ENCODE data around the gene IL17REL. TPM values are rescaled to one million over a fixed set of nuclear protein-coding genes. Genes with fewer than 3 reads are reported as not detected.

IL17REL gene
- total RNA-seq, 1 experiment from 2014 or later: 0.24 TPM

GRCh38 chr22:50014655-50015401 lies 2.3 kb upstream of the IL17REL start (continued):
- TF ChIP-seq MAX (CRISPR knock-in tag; IDR thresholded peaks at IDR 0.05) (0 out of 2 replicates have a peak, but pooled peaks have one; percentile 55), ZNF121 (CRISPR knock-in tag; IDR thresholded peaks at IDR 0.05) (no peak), OVOL2 (CRISPR knock-in tag; IDR thresholded peaks at IDR 0.05; ENCODE audit: borderline replicate concordance) (no peak), ESRRA (CRISPR knock-in tag; IDR thresholded peaks at IDR 0.05; ENCODE audit: borderline replicate concordance) (no peak)
- TF ChIP-seq, protein P1, sequence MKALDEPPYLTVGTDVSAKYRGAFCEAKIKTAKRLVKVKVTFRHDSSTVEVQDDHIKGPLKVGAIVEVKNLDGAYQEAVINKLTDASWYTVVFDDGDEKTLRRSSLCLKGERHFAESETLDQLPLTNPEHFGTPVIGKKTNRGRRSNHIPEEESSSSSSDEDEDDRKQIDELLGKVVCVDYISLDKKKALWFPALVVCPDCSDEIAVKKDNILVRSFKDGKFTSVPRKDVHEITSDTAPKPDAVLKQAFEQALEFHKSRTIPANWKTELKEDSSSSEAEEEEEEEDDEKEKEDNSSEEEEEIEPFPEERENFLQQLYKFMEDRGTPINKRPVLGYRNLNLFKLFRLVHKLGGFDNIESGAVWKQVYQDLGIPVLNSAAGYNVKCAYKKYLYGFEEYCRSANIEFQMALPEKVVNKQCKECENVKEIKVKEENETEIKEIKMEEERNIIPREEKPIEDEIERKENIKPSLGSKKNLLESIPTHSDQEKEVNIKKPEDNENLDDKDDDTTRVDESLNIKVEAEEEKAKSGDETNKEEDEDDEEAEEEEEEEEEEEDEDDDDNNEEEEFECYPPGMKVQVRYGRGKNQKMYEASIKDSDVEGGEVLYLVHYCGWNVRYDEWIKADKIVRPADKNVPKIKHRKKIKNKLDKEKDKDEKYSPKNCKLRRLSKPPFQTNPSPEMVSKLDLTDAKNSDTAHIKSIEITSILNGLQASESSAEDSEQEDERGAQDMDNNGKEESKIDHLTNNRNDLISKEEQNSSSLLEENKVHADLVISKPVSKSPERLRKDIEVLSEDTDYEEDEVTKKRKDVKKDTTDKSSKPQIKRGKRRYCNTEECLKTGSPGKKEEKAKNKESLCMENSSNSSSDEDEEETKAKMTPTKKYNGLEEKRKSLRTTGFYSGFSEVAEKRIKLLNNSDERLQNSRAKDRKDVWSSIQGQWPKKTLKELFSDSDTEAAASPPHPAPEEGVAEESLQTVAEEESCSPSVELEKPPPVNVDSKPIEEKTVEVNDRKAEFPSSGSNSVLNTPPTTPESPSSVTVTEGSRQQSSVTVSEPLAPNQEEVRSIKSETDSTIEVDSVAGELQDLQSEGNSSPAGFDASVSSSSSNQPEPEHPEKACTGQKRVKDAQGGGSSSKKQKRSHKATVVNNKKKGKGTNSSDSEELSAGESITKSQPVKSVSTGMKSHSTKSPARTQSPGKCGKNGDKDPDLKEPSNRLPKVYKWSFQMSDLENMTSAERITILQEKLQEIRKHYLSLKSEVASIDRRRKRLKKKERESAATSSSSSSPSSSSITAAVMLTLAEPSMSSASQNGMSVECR (CRISPR knock-in tag; IDR thresholded peaks at IDR 0.05; ENCODE audit: borderline replicate concordance): peak; percentile 58; the same call in 1 of the 2 replicates

- Mint-ChIP-seq H3K27ac (no peak overlapping the region), H3K4me1 (peaks cover 13% of the 10 kb centered on the region), H3K4me3 (no peak overlapping the region; the same call in 1 of the 2 replicates), H3K9me3 (peaks cover 2% of the 10 kb centered on the region; the same call in 1 of the 2 replicates), H3K27me3 (ENCODE audit: low read depth) (peaks cover 63% of the 10 kb centered on the region), H3K36me3 (no peaks in the 10 kb centered on the region)
- DNase-seq (ENCODE audit: low spot score): no peak
- CTCF ChIA-PET: interaction anchor here (0.6 to 4.1 kb wide), 2 partner anchors 16 to 45 kb away, joined by 3 to 25 read pairs; no protein-coding TSS in a partner anchor
- POLR2A ChIA-PET: interaction anchor here (0.6 kb wide), 1 partner anchor 46 kb away, joined by 5 read pairs; no protein-coding TSS in a partner anchor
- no peak for ATAC-seq
- TF ChIP-seq ZBTB43 (CRISPR knock-in tag; IDR thresholded peaks at IDR 0.05) (no peak), ZNF396 (CRISPR knock-in tag; IDR thresholded peaks at IDR 0.05; ENCODE audit: borderline replicate concordance) (no peak), FOXJ3 (CRISPR knock-in tag; IDR thresholded peaks at IDR 0.05; ENCODE audit: borderline replicate concordance) (no peak), AFF4 (CRISPR knock-in tag; IDR thresholded peaks at IDR 0.05; ENCODE audit: borderline replicate concordance) (no peak), ZNF532 (CRISPR knock-in tag; IDR thresholded peaks at IDR 0.05; ENCODE audit: borderline replicate concordance) (no peak), NR1H2 (CRISPR knock-in tag; IDR thresholded peaks at IDR 0.05) (no peak), PRDM15 (CRISPR knock-in tag; IDR thresholded peaks at IDR 0.05) (no peak), PRRX2 (CRISPR knock-in tag; IDR thresholded peaks at IDR 0.05) (no peak)
- TF ChIP-seq, protein P2, sequence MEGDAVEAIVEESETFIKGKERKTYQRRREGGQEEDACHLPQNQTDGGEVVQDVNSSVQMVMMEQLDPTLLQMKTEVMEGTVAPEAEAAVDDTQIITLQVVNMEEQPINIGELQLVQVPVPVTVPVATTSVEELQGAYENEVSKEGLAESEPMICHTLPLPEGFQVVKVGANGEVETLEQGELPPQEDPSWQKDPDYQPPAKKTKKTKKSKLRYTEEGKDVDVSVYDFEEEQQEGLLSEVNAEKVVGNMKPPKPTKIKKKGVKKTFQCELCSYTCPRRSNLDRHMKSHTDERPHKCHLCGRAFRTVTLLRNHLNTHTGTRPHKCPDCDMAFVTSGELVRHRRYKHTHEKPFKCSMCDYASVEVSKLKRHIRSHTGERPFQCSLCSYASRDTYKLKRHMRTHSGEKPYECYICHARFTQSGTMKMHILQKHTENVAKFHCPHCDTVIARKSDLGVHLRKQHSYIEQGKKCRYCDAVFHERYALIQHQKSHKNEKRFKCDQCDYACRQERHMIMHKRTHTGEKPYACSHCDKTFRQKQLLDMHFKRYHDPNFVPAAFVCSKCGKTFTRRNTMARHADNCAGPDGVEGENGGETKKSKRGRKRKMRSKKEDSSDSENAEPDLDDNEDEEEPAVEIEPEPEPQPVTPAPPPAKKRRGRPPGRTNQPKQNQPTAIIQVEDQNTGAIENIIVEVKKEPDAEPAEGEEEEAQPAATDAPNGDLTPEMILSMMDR (IDR thresholded peaks at IDR 0.05): no peak
Measured at GRCh38 chr22:50014053-50014501, 1.5 kb upstream of the IL17REL start.

Measured in WTC11 (cell line).